HG02678 (cell line): ENCODE measurements around the gene C1orf185.
"Not testable (repeated sequence)": the region's sequence is repeated elsewhere in the genome, so short reads cannot be mapped to it uniquely, and the experiment has no call there.

ENCODE experiments used
- ATAC-seq: cut with Tn5 transposase; IDR thresholded peaks from one replicate; pipeline ENCODE4 v1.9.1; 2021; ENCODE audit warnings: mild to moderate bottlenecking, moderate library complexity; ENCODE audit not compliant: unreplicated experiment

Gene C1orf185

GRCh38 chr1:51133045-51133444, 31.0 kb downstream of the C1orf185 start:
- no peak for ATAC-seq

GRCh38 chr1:51137696-51138095, 35.7 kb downstream of the C1orf185 start:
- ATAC-seq, result not testable (repeated sequence)

DNA sequence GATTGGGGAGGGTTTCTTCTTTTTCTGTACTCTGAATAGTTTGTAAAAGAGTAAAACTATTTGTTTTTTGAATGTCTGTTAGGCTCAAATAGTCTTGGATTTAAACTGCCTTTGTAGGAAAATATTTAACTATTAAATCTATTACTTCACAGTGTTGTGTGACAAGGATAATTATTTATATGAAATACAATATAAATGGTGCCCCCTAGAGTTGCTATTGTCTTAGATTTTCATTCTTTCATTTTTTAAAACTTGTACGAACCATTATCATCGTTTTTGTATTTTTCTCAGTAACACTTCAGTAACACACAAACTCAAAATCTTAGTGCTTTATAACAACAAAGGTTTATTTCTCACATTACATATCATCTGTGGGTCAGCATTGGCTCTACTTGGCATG, 37.4 kb downstream of the C1orf185 start:
- no peak for ATAC-seq

GRCh38 chr1:51147394-51147793, 45.4 kb downstream of the C1orf185 start:
- ATAC-seq, result no peak

- ATAC-seq, result no peak
Measured at GRCh38 chr1:51154776-51155175, 52.7 kb downstream of the C1orf185 start.

GRCh38 chr1:51156752-51157151, 54.7 kb downstream of the C1orf185 start:
- no peak for ATAC-seq

DNA sequence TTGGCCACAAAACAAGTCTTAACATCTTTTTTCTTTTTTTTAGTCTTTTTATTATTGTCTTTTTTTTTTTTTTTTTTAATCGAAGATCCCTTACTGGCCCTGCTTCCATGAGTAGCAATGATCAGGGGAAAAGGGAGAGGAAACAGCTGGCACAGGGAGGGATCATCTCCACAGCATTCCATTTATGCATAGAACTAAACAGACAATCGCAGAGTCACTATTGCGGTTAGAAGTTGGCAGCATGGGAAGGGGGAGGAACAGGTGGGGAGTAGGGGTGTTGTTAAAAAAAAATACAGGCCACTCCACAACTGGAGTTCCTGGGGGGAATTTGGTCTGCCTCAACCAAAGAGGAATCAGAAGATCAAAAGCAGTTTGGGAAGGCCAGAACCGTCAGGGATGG, 55.4 kb downstream of the C1orf185 start:
- ATAC-seq, result no peak

DNA sequence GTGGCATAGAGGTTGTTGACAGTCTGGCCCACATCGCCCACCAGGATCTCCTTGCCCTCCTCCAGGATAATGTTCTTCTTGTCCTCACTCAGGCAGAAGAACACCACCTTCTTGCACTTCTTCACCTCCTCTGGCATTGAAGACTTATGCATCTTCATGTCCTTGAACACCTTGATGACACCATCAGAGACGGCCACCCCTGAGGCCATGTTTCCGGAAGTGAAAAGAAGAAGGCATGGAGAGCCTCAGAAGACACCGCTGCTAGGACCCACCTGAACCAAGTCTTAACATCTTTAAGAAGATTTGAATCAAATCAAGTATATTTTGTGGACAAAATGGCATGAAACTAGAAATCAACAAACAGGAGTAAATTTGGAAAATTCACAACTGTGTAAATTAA, 56.2 kb downstream of the C1orf185 start:
- ATAC-seq, result no peak

DNA sequence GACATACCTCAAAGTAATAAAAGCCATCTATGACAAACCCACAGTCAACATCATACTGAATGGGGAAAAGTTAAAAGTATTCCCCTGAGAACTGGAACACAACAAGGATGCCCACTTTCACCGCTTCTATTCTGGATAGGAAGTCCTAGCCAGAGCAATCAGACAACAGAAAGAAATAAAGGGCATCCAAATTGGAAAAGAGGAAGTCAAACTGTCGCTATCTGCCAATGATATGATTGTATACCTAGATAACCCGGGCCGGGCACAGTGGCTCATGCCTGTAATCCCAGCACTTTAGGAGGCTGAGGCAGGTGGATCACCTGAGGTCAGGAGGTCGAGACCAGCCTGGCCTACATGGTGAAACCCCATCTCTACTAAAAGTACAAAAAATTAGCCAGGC, 60.5 kb downstream of the C1orf185 start:
- not testable (repeated sequence) for ATAC-seq

DNA sequence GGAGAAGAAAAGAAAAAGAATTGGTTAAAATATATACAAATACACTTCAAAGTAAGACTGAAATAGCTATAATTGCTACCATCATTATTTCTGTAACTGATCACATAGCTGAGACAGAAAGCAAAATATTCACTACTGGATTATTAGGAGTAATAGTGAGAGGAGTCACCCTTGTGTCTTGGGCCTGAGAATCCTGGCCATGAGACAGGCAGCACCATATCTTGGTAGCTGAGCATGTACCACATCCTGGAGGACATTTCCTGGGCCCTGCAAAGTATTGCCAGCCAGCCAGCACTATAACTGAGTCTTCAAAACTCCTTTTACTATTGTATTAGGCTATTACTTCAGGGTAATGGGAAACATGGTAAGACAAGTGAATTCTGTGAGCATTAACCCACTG, 63.5 kb downstream of the C1orf185 start:
- ATAC-seq, result no peak

- ATAC-seq, result no peak
Measured at GRCh38 chr1:51168266-51168845, 66.3 kb downstream of the C1orf185 start.

- no peak for ATAC-seq
Measured at GRCh38 chr1:51168936-51169335, 66.9 kb downstream of the C1orf185 start.

DNA sequence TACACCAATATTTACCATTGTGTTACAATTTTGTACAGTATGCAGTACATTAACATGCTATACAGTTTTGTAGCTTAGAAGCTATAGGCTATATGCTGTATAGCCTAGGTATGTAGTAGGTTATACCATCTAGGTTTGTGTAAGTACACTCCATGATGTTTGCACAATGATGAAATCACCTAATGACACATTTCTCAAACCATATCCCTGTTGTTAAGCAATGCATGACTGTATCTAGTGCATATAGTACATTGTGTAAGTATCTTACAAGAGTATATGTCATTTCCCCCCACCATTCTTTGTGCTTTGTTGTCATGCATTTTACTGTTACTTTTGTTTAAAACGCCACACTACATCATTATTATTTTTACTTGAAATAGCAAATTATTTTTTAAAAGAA, 68.3 kb downstream of the C1orf185 start:
- ATAC-seq, result no peak

DNA sequence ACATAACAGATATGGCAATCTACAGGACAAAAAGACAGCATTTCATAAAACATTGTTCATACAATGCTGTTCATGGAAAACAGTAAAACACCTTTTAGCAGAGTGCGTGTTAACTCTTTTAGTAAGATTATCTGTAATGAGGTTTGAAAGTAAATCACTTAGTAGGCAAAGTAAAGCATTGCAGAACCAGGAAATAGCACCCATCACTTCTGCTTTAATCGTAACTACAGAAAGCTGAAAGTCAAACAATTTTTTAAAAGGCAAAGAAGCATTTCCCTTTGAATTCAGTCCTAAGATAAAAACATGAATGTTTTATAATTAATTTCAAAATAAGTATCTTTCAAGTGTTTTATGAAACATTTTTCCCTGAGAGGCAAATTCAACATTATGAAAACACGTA, 70.8 kb downstream of the C1orf185 start:
- no peak for ATAC-seq

DNA sequence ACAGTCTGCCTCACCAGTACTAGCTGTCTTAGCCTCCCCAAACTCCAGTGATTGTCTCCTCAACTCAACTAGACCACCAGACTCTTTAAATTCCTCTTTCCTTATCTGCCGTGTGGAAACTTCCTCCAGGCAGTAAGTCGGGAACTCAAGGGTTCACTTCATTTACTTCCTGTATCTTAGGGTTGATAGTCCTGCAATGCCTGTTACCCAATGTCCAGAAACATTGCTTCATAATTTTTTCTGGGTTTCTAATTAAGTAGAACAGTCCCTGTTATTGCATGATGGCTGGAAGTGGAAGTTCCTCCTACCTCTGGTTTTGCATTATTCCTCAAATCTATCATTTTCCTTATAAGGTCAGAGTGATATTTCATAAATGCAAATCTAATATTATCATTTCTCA, 73.2 kb downstream of the C1orf185 start:
- no peak for ATAC-seq

DNA sequence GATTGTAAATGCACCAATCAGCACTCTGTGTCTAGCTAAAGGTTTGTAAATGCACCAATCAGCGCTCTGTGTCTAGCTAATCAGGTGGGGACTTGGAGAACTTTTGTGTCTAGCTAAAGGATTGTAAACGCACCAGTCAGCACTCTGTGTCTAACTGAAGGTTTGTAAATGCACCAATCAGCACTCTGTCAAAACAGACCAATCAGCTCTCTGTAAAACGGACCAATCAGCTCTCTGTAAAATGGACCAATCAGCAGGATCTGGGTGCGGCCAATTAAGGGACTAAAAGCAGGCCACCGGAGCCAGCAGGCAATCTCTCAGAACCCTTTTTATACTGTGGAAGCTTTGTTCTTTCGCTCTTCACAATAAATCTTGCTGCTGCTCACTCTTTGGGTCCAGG, 76.0 kb downstream of the C1orf185 start:
- not testable (repeated sequence) for ATAC-seq

DNA sequence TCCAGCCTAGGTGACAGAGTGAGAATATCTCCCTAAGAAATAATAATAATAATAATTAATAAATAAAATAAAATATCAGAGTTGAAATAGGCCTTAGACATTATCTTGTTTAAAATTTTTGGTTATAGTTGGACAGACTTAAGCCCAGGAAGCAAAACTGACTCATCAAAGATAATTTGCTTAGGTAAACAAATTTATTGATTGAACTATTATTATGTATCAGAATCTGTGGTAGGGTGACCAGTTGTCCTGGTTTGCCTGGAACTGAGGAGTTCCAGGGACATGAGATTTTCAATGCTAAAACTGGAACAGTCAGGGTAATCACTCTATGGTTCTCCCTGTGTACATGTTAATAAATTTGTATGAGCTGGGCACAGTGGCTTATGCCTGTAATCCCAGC, 86.2 kb downstream of the C1orf185 start:
- no peak for ATAC-seq

DNA sequence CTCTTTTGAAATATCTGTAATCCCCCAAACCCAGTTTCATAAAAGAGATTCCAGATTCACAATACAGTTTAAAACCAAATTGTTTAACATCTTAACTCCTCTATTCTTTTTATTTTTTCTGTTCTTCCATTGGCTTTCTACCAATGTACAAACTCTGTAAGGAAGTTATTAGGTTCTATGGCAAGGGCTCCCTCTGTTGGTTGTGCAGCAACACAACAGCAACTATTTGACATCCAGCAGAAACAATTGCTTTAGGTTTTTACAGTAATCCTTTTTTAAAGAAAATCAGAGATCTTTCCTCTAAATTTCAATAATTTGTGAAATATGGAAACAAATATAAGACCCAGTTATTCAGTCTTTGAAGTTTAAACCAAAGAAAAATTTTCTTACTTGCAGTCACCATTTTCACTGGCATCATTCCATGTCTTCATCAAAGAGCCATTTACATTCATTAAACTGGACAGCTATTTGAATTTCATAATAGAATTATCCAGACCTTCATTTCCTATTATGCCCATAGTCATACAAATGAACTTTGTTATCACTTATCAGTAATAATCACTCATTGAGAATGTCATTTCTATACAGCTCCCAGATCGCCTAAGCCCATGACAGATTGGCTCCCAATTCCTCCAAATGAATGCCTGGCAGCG, 87.5 kb downstream of the C1orf185 start:
- ATAC-seq, result no peak

GRCh38 chr1:51190961-51191360, 88.9 kb downstream of the C1orf185 start:
- no peak for ATAC-seq

GRCh38 chr1:51192213-51192843, 90.3 kb downstream of the C1orf185 start:
- ATAC-seq, result no peak

DNA sequence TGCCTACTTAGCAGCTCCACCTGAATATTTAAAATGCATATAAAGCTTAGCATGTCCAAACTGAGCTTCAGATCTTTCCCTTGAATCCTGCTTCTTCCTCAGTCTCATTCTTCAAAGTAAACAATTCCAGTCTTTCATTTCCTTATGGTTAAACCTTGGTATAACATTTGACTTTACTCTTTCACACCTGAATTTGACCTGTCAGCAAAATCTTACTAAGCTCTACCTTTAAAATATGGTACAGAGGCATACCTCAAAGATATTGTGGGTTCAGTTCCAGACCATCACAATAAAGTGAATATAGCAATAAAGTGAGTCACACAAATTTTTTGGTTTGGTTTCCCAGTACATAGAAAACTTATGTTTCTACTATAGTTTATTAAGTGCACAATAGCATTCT, 91.5 kb downstream of the C1orf185 start:
- ATAC-seq, result no peak
